HepG2 (cell line): ENCODE measurements around the gene ZNF324B. TPM values are rescaled to one million over a fixed set of nuclear protein-coding genes. Genes with fewer than 3 reads are reported as not detected.

Experiments used
- ARNT2 ChIP-seq: sonication (generic); formaldehyde crosslinking; IDR thresholded peaks from 2 replicates; pipeline ENCODE4 v1.8.0; 2022; ENCODE audit warnings: mild to moderate bottlenecking, low read depth, missing genetic modification reagents, moderate library complexity
- CBFB ChIP-seq: sonication (generic); formaldehyde crosslinking; IDR thresholded peaks from 2 replicates; pipeline ENCODE4 v1.4.0; 2020; ENCODE audit warnings: missing genetic modification reagents
- HDAC2 ChIP-seq: sonication (generic); formaldehyde crosslinking; IDR thresholded peaks from 2 replicates; pipeline ENCODE4 v1.4.0; 2020; ENCODE audit warnings: missing genetic modification reagents
- HOXA3 ChIP-seq: sonication (generic); formaldehyde crosslinking; IDR thresholded peaks from 2 replicates; pipeline ENCODE4 v1.5.0; 2020; ENCODE audit warnings: missing genetic modification reagents
- LCORL ChIP-seq, 2 experiments: fragments of 450-650 bp in 1 of 2; sonication (generic) in 1 of 2; formaldehyde crosslinking in 1 of 2; IDR thresholded peaks; 2 replicates each; pipeline versions ENCODE4 v1.5.0 to v1.6.1; 2017 to 2020; ENCODE audit warnings: antibody characterized with exemption in 1 of 2, missing genetic modification reagents in 1 of 2
- MBD4 ChIP-seq: IDR thresholded peaks from 2 replicates; pipeline ENCODE4 v1.6.1; 2012; ENCODE audit warnings: low read length, inconsistent platforms, borderline replicate concordance
- MIER3 ChIP-seq: IDR thresholded peaks from 2 replicates; pipeline ENCODE4 v1.6.1; 2016; ENCODE audit warnings: missing compliant biosample characterization, borderline replicate concordance
- PHF21A ChIP-seq: sonication (generic); formaldehyde crosslinking; IDR thresholded peaks from 2 replicates; pipeline ENCODE4 v1.5.0; 2020; ENCODE audit warnings: mild to moderate bottlenecking, missing genetic modification reagents
- RBM39 ChIP-seq: fragments of 200-400 bp; formaldehyde crosslinking; IDR thresholded peaks from one replicate; pipeline ENCODE4 v1.6.1; 2018; ENCODE audit warnings: antibody characterized with exemption, mild to moderate bottlenecking, low read depth, low read length; ENCODE audit not compliant: poor library complexity, severe bottlenecking
- RCOR2 ChIP-seq: IDR thresholded peaks from 2 replicates; pipeline ENCODE4 v1.6.1; 2016; ENCODE audit warnings: missing biosample characterization, missing genetic modification reagents
- SOX6 ChIP-seq, 2 experiments: fragments of 450-650 bp in 1 of 2; sonication (generic) in 1 of 2; formaldehyde crosslinking in 1 of 2; IDR thresholded peaks; 2 replicates each; pipeline versions ENCODE4 v1.4.0 to v1.6.1; 2017 to 2020; ENCODE audit warnings: antibody characterized with exemption in 1 of 2, mild to moderate bottlenecking in 1 of 2, missing genetic modification reagents in 1 of 2
- TAF1 ChIP-seq: sonication (generic); formaldehyde crosslinking; IDR thresholded peaks from 2 replicates; pipeline ENCODE4 v1.4.0; 2020; ENCODE audit warnings: missing genetic modification reagents
- ZNF20 ChIP-seq: sonication (generic); formaldehyde crosslinking; IDR thresholded peaks from 2 replicates; pipeline ENCODE4 v1.4.0; 2020; ENCODE audit warnings: mild to moderate bottlenecking, moderate library complexity, missing genetic modification reagents
- ZNF333 ChIP-seq: sonication (generic); formaldehyde crosslinking; IDR thresholded peaks from 2 replicates; pipeline ENCODE4 v1.4.0; 2020; ENCODE audit warnings: mild to moderate bottlenecking, missing genetic modification reagents, borderline replicate concordance
- ZNF451 ChIP-seq: sonication (generic); formaldehyde crosslinking; IDR thresholded peaks from 2 replicates; pipeline ENCODE4 v1.5.0; 2020; ENCODE audit warnings: mild to moderate bottlenecking, missing genetic modification reagents
- ZNF557 ChIP-seq: sonication (generic); formaldehyde crosslinking; IDR thresholded peaks from 2 replicates; pipeline ENCODE4 v1.4.0; 2020; ENCODE audit warnings: missing genetic modification reagents
- ZNF749 ChIP-seq: sonication (generic); formaldehyde crosslinking; IDR thresholded peaks from 2 replicates; pipeline ENCODE4 v1.8.0; 2022; ENCODE audit warnings: mild to moderate bottlenecking, missing genetic modification reagents, moderate library complexity, borderline replicate concordance
- ZNF768 ChIP-seq: sonication (generic); formaldehyde crosslinking; IDR thresholded peaks from 2 replicates; pipeline ENCODE4 v1.4.0; 2020; ENCODE audit warnings: missing genetic modification reagents
- ZNF83 ChIP-seq: sonication (generic); formaldehyde crosslinking; IDR thresholded peaks from 2 replicates; pipeline ENCODE4 v1.4.0; 2020; ENCODE audit warnings: missing genetic modification reagents, mild to moderate bottlenecking, borderline replicate concordance
- ZNF879 ChIP-seq: sonication (generic); formaldehyde crosslinking; IDR thresholded peaks from 2 replicates; pipeline ENCODE4 v1.8.1; 2023; ENCODE audit warnings: missing genetic modification reagents
- ZSCAN21 ChIP-seq: sonication (generic); formaldehyde crosslinking; IDR thresholded peaks from 2 replicates; pipeline ENCODE4 v1.8.0; 2022; ENCODE audit warnings: mild to moderate bottlenecking, missing genetic modification reagents, moderate library complexity, borderline replicate concordance
- ZSCAN29 ChIP-seq: sonication (generic); formaldehyde crosslinking; conservative IDR thresholded peaks from 2 replicates; pipeline ENCODE4 v1.4.0; 2020; ENCODE audit warnings: mild to moderate bottlenecking, missing genetic modification reagents
- polyA plus RNA-seq, 8 experiments: library from polyadenylated mRNA; depleted of rRNA in 3 of 8; stranded (reverse) in 7 of 8; unstranded in 1 of 8; fragments of >200 nt; fragmentation: Illumina TruSeq in 4 of 8; extraction: Trizol in 4 of 8; gene quantifications; 2 replicates each; pipeline versions ENCODE4 v1.2.1 to v1.2.3, GENCODE V29; 2011 to 2016; ENCODE audit warnings: low read depth in 4 of 8, missing spikeins in 1 of 8, mixed read lengths in 1 of 8; ENCODE audit not compliant: insufficient read depth in 1 of 8
- total RNA-seq, 5 experiments: library from RNA; depleted of rRNA; stranded (reverse); fragments of >200 nt; fragmentation: Illumina TruSeq; extraction: Trizol; gene quantifications; 2 replicates each; pipeline ENCODE4 v1.2.3, GENCODE V29; 2016; ENCODE audit warnings: low read depth in 1 of 5
- TF ChIP-seq, protein P1 (sequence below): sonication (generic); formaldehyde crosslinking; IDR thresholded peaks from 2 replicates; pipeline ENCODE4 v1.9.0; 2021; ENCODE audit warnings: missing genetic modification reagents, mild to moderate bottlenecking, borderline replicate concordance
- TF ChIP-seq, protein P2 (sequence below): sonication (generic); formaldehyde crosslinking; IDR thresholded peaks from 2 replicates; pipeline ENCODE4 v1.8.0; 2022; ENCODE audit warnings: mild to moderate bottlenecking, missing genetic modification reagents, moderate library complexity
- TF ChIP-seq, protein P3 (sequence below): sonication (generic); formaldehyde crosslinking; IDR thresholded peaks from 2 replicates; pipeline ENCODE4 v1.5.0; 2020; ENCODE audit warnings: mild to moderate bottlenecking, missing genetic modification reagents, borderline replicate concordance

Gene ZNF324B
- total and polyA plus RNA-seq, 2 of the 13 experiments (the other 11 are each of a cell fraction or from before 2014, with no cell fraction given) = 0.53 to 3.0 TPM

DNA sequence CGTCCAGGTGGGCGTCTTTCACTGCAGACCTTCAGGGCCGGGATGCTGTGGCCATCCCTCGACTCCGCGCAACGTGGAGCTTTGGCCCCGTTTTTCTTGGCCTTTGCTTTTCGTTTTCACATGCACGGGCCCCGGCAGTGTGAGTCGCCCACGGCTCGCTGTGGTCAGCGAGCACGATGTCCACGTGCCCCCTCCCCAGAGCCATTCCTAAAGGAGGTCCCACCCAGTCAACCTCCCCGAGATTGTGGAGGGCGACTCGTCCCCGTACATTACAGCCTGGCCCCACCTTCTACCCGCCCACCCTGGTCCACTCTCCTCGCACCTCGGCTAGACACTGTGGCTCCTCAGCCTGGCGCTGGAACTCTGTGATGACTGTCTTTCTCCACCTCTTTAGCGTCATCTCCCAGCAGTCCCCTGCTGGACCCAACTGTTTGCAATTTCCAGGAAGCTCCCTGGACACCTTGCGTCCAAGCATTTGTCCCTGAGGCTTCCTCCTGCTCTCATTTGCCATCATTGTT is 25.1 kb downstream of the ZNF324B start (continued):
- TF ChIP-seq PHF21A (CRISPR knock-in tag) (no peak), RBM39 (peak; percentile 9), MIER3 (CRISPR knock-in tag) (no peak), ZNF451 (0 out of 2 replicates have a peak, but pooled peaks have one; percentile 39), MBD4 (no peak), TAF1 (CRISPR knock-in tag) (no peak; the same call in 1 of the 2 replicates), ZNF333 (CRISPR knock-in tag) (0 out of 2 replicates have a peak, but pooled peaks have one; percentile 22), HDAC2 (CRISPR knock-in tag) (0 out of 2 replicates have a peak, but pooled peaks have one; percentile 3), ZNF83 (CRISPR knock-in tag) (no peak), ZSCAN21 (CRISPR knock-in tag) (no peak), CBFB (CRISPR knock-in tag) (no peak), SOX6 (IDR thresholded peaks at IDR 0.05) (no peak), SOX6 (CRISPR knock-in tag; IDR thresholded peaks at IDR 0.05) (no peak), ZNF879 (no peak), RCOR2 (CRISPR knock-in tag) (no peak), HOXA3 (CRISPR knock-in tag) (no peak), LCORL (IDR thresholded peaks at IDR 0.05) (no peak), LCORL (CRISPR knock-in tag; IDR thresholded peaks at IDR 0.05) (no peak), ZNF20 (CRISPR knock-in tag) (no peak), ZSCAN29 (CRISPR knock-in tag) (no peak), ARNT2 (no peak), ZNF749 (no peak), ZNF557 (CRISPR knock-in tag) (no peak), ZNF768 (CRISPR knock-in tag) (no peak)
- TF ChIP-seq, protein P1, sequence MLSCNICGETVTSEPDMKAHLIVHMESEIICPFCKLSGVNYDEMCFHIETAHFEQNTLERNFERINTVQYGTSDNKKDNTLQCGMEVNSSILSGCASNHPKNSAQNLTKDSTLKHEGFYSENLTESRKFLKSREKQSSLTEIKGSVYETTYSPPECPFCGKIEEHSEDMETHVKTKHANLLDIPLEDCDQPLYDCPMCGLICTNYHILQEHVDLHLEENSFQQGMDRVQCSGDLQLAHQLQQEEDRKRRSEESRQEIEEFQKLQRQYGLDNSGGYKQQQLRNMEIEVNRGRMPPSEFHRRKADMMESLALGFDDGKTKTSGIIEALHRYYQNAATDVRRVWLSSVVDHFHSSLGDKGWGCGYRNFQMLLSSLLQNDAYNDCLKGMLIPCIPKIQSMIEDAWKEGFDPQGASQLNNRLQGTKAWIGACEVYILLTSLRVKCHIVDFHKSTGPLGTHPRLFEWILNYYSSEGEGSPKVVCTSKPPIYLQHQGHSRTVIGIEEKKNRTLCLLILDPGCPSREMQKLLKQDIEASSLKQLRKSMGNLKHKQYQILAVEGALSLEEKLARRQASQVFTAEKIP (CRISPR knock-in tag) = no peak
- TF ChIP-seq, protein P2, sequence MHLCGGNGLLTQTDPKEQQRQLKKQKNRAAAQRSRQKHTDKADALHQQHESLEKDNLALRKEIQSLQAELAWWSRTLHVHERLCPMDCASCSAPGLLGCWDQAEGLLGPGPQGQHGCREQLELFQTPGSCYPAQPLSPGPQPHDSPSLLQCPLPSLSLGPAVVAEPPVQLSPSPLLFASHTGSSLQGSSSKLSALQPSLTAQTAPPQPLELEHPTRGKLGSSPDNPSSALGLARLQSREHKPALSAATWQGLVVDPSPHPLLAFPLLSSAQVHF (CRISPR knock-in tag) = no peak
- TF ChIP-seq, protein P3, sequence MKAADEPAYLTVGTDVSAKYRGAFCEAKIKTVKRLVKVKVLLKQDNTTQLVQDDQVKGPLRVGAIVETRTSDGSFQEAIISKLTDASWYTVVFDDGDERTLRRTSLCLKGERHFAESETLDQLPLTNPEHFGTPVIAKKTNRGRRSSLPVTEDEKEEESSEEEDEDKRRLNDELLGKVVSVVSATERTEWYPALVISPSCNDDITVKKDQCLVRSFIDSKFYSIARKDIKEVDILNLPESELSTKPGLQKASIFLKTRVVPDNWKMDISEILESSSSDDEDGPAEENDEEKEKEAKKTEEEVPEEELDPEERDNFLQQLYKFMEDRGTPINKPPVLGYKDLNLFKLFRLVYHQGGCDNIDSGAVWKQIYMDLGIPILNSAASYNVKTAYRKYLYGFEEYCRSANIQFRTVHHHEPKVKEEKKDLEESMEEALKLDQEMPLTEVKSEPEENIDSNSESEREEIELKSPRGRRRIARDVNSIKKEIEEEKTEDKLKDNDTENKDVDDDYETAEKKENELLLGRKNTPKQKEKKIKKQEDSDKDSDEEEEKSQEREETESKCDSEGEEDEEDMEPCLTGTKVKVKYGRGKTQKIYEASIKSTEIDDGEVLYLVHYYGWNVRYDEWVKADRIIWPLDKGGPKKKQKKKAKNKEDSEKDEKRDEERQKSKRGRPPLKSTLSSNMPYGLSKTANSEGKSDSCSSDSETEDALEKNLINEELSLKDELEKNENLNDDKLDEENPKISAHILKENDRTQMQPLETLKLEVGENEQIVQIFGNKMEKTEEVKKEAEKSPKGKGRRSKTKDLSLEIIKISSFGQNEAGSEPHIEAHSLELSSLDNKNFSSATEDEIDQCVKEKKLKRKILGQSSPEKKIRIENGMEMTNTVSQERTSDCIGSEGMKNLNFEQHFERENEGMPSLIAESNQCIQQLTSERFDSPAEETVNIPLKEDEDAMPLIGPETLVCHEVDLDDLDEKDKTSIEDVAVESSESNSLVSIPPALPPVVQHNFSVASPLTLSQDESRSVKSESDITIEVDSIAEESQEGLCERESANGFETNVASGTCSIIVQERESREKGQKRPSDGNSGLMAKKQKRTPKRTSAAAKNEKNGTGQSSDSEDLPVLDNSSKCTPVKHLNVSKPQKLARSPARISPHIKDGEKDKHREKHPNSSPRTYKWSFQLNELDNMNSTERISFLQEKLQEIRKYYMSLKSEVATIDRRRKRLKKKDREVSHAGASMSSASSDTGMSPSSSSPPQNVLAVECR = no peak
